Epithelial cell of esophagus (primary cell): ENCODE results near the gene GLA.
A peak's percentile ranks its signal among the peaks of the same experiment; 100 is the strongest.

Experiments
- DNase-seq: peaks from one replicate; pipeline ENCODE4 v3.0.0; 2010; ENCODE audit warnings: low read depth
- H3K4me3 ChIP-seq: 2 replicates; pipeline ENCODE4 v1.5.1; 2011; ENCODE audit warnings: mild to moderate bottlenecking, low read length, control low read depth
- CTCF ChIP-seq: IDR thresholded peaks from 2 replicates; pipeline ENCODE4 v1.5.1; 2011; ENCODE audit warnings: low read depth, mild to moderate bottlenecking, low read length, control low read depth, inconsistent platforms; ENCODE audit not compliant: insufficient read depth; ENCODE audit errors: missing control alignments

Gene GLA

GRCh38 chrX:101430457-101431078 lies 22.8 kb upstream of the GLA start:
- H3K4me3 ChIP-seq, result no peak overlapping the region
- DNase-seq, result peak; percentile 7
- TF ChIP-seq CTCF, result no peak

GRCh38 chrX:101429934-101430333 lies 22.2 kb upstream of the GLA start:
- TF ChIP-seq CTCF, result no peak
- no peak overlapping the region for H3K4me3 ChIP-seq
- peak; percentile 12 for DNase-seq

GRCh38 chrX:101427954-101428353 lies 20.2 kb upstream of the GLA start:
- TF ChIP-seq CTCF, result no peak
- no peak overlapping the region for H3K4me3 ChIP-seq
- DNase-seq, result no peak

- DNase-seq, result no peak
- no peak overlapping the region for H3K4me3 ChIP-seq
These were observed 11.8 kb upstream of the GLA start for GRCh38 chrX:101419489-101419888.

GRCh38 chrX:101417981-101418841 lies 10.5 kb upstream of the GLA start:
- no peak for TF ChIP-seq CTCF
- DNase-seq, result no peak
- peak overlapping the region; percentile 50 for H3K4me3 ChIP-seq

More at GRCh38 chrX:101419489-101419888, 11.8 kb upstream of the GLA start:
- no peak for TF ChIP-seq CTCF

- no peak for DNase-seq
- TF ChIP-seq CTCF, result no peak
These were observed 9.5 kb upstream of the GLA start for GRCh38 chrX:101417190-101417589.

More at GRCh38 chrX:101417190-101417589, 9.5 kb upstream of the GLA start:
- H3K4me3 ChIP-seq, result no peak overlapping the region
